ENCODE results near the gene CDX1.
A peak's percentile ranks its signal among the peaks of the same experiment; 100 is the strongest.

The CDX1 gene

DNA sequence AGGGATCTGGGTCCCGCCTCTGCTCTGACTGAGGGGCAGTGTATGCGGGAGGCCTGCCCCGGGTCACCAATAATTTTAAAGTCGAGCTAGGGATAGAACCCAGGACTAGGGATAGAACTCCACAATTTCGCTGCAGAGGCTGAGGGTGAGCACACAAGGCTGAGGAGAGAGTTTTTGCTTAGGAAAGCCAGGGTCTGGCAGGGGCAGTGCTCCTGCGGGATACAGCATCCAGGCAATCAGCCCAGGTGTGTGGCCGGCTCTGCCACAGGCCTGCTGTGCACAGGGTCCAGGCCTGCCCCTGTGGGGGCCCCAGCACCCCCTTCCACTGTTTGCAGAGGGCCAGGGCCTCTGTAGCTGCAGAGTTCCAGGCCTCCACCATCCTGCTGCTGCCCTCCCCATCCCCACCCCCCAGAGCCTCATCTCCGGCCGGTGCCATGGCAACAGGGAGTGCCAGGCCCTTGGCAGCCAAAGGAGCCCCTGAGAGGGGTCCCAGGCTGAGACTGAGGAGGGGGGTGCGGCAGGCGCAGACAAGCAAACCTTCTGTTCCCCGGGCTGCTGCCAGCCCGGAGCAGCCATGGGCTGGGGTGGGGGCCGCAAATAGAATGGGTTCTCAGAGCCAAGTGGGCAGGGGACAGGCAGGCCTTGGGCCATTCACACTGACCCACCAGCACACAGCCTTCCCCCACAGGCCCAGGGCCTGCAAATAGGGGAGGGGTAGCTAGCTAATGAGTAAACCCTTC lies 19.5 kb upstream of the CDX1 start:
- DNase-seq: peak; percentile 66 to 83

DNA sequence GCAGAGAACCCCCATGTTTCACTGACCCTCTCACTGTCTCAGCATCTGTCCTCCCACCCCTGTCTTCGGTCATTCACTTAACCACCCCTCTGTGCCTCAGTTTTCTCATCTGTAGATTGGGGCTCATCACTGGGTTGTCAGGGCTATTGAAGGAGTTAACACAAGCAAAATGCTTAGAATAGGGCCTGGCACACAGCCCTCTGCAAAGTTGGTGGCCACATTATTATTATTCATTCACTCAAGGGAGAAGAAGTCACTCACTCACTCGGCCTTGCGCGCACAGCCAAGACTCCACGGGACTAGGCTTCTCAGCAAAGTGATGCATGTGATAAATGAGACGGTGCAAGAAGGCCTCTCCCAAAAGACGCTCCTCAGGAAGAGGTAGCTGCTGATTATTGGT lies 18.9 kb upstream of the CDX1 start:
- peak; percentile 47 to 53 for DNase-seq

DNA sequence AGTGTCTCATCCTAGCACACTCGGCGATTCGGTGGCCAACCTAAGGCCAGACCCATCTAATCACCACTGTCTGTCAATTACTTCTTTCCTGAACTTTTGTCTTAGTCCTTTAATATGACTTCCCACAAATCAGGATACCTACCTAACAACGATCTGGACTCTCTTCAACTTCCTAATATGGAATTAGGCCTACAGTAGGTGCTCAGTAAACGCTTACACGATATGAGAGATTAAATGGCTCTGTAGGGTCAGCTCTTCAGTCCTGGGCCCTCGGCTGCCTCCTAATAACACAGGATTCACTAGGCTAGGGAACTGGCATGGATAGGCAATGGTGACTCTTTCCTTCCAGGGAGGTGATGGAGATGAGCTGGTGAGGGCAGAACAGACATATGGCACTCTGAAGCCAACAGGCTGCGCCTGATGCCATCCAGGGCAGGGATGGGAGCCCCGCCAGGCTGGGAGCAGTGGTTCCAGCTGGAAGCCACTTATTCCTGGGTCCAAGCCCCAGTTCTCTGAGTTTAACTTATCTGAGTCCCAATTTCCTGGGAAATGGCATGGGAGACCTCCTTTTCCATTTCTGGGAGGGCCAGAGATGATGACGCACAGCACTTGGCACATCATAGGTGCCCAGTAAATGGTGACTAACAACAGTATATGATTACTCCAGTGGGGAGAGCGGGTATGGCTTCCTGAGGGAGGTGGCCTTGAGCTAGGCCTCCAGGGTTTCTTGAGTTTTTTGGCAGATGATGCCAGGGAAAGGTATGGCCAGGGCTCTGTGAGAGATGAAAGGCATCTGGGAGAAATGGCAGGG lies 18.3 kb upstream of the CDX1 start:
- peak; percentile 47 to 89 for DNase-seq

DNA sequence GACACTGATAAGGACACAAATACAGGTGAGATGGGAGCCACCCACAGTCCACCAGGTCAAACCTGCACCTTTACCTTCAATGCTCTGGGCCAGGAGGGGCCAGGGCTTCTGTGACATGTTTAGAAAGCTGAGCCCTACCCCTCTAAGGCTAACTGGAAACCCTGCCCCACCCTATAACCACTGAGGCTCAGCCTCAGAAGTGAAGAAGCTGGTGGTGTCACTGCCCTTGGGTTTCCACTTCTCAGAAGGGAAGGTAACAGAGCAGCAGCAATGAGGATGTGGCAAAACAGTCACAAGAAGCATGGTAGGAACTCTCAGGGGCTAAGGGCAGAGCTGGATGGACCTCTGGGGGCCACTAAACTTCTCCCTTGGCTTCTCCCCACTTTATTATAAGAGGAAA lies 17.0 kb upstream of the CDX1 start:
- DNase-seq: no peak

DNA sequence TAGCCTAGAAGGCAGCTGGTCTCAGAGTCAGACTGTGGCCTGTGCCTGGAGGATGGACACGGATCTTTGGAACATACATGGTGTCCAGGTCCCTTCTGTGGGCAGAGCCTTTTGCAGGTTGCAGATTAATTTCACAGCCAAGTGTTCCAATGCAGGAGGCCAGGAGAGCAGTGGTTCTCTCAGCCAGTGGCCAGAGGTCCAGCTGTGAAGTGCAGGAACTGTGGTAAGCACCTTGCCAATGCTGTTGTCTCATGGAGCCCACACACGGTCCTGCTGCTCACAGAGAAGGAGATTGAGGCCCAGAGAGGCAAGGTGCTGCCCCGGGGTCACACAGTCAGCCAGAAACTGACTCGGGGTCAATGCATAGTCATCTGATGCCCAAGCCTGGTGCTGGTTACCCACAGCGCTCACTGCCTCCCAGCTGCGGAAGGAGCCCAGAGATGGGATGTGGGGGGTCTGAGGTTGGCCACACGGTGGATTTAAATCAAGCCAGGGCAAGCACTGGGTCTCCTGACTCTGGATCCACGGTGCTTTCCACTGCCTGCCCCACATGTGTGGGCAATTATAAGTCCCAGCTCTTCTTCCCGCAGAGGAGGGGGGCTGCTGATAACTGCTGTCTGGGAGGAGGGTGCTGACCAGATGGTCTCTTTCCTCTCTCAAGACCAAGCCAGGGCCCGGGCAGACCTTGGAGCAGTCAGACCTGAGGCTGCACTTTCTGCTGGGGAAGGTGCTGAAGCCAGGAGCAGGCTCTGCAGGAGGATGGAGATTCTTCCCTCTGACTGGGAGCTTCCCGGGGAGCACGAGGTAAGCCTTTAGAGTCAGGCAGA lies 13.7 kb upstream of the CDX1 start:
- no peak for DNase-seq

DNA sequence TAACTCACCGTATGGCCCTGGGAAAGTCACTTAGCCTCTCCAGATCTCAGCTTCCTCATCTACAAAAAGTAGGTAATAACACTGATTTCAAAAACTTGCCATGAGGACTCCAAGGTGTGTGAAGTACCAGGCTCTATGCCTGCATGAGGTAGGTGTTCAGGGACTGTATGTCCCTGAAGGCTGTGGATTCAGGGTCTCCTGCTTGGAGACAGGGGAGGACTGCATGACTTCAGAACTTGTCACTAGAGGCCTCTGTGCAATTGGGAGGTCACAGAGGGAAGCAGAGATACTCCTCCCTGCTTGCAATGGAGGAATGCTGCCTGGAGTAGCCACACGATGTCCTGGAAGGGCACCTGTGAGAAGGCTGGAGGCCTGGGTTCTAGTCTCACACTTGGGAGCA lies 13.1 kb upstream of the CDX1 start:
- no peak for DNase-seq

DNA sequence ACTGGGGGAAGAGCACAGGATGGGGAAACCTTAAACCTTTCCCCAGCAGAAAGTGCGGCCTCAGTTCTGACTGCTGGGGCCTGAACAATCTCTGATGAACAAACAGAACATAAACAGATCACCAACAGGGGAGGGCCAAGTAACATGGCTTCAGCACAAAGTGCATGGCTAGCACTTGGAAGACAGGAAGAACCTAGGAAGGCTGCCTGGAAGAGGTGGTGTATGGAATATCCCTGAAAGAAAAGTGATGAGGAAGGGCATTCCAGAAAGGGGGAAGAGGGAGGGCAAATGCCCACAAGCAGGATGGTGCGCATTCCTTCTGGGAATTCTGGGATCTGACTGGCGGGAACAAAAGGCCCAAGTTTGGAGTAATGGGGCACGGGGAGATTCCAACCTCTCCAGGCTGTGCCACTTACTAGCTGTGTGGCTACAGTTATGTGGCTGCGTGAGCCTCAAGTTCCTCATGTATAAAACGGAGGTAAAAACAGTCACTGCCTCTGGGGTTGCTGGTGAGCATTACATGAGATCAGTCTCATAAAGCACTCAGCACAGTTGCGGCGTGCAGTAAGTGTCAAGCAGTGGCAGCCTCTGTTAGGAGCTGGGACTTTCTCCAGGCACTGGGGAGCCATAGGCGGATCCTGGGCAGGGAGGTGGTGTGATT lies 12.5 kb upstream of the CDX1 start:
- DNase-seq: no peak

DNA sequence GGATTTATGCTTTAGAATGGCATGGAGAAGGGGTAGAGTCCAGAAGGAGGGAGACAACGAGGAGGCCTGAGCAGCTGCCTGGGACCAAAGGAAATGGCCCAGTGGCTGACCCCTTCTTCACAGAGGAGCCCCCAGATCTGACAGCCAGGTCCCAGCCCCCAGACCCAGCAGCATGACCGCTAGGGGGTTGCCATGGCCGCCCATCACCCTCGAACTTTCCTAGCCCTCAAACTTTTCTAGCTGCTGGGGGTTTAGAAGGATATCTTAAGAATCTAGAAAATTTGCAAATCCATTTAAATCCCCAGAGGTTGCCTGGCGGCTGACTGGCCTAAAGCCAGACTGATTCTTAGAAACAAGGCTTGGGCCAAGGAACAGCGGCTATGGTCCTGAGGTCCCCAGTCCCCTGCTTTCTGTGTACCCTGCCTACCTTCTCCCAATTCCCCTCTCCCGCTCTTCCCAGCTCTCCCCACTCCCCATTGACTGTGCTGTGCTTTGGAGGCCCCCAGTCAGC lies 11.9 kb upstream of the CDX1 start:
- peak in 1 of 2 experiments; percentile 10 for DNase-seq

DNA sequence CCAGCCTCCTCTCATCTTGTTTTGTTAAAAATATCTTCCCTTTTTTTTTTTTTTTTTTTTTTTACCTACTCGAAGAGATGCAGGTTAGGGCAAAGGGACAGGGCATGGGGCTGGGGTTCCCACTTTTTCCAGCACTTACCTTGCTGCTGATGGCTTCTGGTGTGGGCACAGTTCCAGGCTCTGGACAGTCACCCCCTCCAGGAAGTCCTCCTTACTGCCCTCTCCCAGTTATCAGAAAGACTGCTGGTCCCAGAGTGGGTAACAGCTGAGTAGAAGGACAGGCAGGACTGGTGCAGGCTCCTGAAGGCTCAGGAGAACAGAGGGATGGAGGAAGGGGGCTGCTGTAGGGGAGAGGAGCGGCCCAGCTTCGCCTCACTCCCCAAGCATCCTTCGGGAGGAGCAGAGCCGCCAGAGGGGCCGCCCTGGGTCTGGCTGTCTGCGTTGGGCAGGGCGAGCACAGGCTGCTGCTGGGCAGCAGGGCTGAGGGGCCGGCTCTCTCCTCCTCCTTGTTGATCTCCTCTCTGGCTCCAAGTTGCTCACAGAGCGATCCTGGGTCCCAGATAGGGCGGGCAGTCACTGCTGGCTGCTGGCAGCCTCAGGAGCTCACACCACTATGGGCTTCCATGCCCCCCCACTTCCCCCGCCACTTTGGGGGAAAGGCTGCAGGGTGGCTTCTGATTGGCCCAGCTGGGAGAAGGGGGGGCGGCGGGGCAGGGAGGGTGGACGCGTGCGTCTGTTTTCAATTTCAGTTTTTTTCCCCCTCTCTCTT lies 11.1 kb upstream of the CDX1 start, which contains the start of gene PDGFRB:
Gene PDGFRB (minus strand): TSS at position 588 of the 769 bp plus-strand sequence. CDS start 18,798 bp downstream, outside the sequence.
- DNase-seq: no peak

DNA sequence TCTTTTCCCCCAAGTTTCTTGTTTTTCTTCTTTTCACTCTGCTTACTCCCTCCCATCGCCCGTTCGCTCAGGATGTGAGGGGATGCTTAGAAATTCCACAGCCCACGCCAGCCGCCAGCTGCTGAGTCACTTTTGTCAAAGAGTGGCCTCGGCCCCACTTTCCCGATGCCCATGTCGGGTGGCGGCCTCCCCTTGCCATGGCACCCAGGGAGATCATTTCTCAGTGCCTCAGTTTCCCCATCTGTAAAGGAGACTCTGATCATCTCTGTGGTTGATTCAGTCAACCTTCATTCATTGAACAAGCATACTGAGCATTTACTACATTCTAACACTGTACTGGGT lies 10.6 kb upstream of the CDX1 start:
- no peak for DNase-seq

DNA sequence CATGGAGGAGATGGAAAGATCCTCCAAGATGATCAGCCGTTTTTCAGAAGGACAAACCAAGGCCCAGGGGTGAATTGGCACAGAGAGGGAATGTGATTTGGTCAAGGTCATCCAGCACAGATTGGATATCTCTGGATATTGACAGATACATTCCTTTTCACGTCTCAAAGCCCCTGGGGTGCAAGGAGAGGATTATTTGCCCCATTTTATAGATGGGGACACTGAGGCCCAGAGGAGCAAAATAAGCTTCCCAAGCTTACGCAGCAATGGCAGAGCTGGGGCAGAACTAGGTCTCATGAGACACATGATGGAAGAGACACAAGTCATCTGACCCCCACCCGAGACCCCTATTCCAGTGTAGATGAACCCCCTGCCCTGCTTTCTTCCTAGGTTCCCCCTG lies 10.0 kb upstream of the CDX1 start:
- DNase-seq: no peak

DNA sequence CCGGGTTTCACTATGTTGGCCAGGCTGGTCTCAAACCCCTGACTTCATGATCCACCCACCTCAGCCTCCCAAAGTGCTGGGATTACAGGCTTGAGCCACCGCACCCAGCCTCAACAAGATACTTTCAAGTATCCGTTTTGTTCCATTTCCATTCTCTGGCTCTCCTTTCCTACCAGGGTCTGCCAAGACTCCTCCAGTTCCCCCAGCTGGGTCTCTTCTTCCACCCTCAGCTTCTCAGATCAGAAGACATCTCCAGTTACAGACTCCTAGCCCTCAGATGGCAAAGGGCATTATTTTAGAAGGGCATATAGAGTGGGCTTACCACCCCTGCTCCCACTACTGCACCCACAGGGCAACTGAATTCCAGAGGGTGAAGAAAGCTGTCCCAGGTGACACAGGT lies 9.4 kb upstream of the CDX1 start:
- no peak for DNase-seq

DNA sequence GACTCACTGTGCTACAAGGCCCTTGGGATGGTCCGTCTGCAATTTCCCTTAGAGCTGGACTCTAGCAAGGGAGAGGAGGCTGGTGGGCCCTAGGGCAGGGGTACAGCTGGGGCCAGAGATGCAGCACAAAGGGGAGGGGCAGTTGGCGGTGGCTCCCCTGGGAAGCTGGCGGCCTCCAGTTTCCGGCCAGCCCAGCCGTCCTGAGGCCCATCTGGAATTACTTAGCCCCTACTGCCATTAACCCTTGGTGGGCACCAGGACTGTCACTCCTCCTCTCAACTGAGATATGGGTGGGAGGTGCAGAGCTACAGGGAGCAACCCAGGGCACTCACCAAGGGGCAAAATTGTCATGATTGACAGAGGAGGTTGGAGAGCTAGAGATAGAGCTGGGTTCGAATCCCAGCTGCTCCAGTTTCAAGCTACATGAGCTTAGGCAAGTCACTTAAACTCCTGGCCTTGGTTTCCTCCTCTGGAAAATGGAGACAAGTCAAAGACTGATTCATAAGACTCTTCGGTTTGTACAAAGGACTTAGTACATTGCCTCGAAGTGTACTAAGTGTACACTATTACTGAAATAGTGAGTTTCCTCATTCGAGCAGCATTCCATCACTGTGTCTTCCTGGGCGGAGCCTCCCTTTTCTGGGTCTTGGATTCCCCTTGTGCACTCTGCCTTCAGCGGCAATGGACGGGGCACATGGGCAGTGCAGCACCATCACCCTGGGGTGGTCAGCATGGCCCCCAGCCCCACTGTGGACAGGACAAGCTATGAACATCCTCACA lies 8.2 kb upstream of the CDX1 start:
- DNase-seq: no peak

DNA sequence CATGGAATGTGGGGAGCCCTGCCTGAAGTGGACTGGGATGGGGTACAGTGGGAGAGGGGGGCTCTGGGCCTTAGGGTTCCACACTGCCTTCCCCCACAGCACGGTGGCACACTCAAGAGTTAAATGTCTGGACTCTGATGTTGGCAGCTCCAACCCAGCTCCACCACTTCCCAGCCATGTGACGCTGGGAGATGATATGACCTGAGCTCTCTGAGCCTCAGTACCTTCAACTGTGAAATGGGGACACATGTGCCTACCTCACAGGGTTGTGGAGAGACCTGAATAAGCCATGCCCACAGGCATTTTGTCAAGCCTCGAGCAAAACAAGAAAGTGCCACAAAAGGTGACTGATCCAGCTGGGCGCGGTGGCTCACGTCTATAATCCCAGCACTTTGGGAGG lies 7.5 kb upstream of the CDX1 start:
- no peak for DNase-seq

DNA sequence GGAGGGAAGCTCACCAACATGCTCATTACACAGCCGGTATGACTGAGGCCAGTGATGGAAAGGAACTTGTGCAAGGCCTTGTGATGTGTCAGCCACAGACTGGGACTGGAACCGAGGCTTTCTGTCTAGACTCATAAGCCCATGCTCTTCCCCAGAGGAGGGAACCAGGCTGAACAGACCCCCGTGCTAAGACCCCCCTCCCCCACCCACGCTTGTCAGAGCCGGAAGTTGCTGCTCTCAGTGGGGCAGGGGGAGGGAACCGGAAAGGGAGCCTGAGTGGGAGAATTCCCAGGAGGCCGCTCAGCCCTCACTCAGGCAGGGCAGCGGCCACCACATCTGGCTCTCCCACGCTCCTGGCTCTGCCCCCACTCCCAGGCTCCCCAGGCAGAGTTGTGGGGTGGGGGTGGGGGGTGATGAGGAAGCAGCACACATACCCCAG lies 6.8 kb upstream of the CDX1 start:
- no peak for DNase-seq

DNA sequence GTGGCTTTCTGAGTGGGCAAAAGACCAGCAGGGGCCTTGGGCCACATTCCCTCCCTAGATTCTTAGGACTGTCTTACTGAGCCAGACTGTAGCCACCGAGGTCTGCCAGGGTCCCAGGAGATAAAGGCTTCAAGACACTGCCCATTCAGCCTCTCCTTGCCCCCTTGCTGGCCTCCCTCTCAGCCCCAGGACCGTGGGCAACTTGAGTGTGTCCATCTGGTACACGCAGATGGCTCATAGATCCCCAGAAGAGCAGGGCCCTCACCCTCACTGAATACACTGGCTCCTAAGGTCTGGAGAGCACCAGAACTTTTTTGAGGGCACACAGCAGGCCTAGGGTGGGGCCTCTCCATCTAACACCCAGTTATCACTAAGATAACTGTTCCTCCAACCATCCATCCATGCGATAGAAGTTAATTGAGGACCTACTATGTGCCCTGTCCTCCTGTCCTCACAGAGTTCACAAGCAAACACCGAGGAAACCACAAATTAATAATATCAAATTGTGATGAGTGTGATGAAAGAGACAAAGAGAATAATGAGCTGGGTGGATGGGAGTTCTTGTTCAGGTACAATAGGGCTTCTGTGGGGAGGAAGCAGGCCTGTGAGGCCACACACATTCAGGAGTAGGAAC lies 6.0 kb upstream of the CDX1 start:
- DNase-seq: no peak

DNA sequence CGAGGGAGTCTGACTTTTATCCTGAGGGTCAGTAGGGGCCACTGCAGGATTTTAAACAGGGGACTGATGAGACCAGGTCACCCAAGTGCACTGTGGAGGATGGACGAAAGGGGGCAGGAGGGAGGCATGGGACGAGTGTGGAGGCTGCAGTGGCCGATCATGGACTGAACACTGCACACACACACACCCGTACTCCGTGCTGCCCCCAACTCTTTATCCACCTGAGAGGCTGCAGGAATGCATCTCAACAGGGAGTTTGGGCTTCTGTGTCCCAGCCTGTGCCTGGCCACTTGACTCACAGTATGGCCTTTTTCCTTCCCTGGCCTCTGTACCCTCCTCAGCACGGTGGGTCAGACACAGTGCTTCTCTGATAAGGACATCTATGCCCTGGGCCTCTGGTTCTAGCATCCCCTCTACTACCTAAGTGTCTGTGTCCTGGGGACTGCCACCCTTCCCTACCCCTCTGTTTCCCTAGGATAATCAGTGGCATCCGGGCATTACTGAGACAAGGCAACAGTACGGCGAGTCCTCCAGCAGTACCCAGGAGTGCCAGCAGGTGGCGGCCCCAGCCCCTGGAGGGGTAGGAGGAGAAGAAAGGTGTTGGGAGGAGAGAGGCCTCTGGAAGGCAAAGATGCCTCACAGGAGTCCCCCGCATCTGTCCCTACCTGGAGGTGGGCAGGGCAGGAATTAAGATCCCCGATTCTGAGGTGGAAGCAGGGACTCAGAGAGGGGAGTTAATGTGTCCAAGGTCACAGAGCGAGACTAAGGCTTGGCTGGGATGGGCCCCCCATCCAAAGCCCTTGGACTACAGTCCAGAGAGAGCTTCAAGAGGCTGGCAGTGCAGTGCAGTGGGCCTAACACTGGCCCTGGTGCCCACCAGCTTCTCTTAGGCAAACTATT lies 5.1 kb upstream of the CDX1 start:
- peak; percentile 55 to 72 for DNase-seq

DNA sequence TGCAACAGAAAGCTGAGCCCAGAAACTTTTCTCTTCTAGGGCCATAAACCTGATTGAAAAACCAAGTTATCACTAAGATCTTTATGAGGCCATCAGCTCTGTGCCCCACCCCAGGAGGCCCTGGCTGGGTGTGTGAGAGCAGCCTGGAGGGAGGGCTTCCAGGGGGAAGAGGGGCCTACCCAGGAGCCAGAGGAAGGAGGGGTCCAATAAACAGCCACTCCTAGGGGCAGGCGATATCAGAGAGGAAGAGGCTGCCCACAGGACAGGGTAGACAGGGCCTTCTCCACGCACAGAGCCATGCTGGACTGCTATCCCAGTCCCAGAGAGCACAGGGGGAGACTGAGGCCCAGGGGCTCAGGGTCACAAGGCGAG lies 4.5 kb upstream of the CDX1 start:
- no peak for DNase-seq

DNA sequence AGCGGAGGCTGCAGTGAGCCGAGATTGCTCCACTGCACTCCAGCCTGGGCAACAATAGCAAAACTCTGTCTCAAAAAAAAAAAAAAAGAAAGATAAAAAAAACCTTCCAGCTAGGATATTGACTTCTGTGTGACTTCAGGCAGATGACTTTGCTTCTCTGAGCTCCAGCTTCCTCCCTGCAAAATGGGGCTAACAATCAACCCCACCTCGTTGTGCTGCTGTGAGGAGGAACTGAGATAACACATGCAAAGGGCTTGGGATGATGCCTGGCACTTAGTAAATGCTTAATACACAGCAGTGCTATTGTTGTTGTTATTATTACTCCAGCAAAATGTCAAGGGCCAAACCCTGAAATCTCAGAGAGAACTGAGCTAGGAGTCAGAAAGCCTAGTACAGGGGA lies 3.5 kb upstream of the CDX1 start:
- no peak for DNase-seq

All from NCI-H446 (cell line).